Neural crest cell (in vitro differentiated cells): Measurements from ENCODE around the gene ASF1B. TPM values are rescaled to one million over a fixed set of nuclear protein-coding genes. Genes with fewer than 3 reads are reported as not detected.
A peak's percentile ranks its signal among the peaks of the same experiment; 100 is the strongest.

Experiments
- DNase-seq: peaks from one replicate; pipeline ENCODE4 v3.0.0; 2021; ENCODE audit warnings: low read depth, mixed read lengths, low spot score
- H3K27ac Mint-ChIP-seq: one replicate; pipeline ENCODE4 v1.8.0; 2021; ENCODE audit warnings: mild to moderate bottlenecking, mixed read lengths; ENCODE audit not compliant: unreplicated experiment
- H3K27me3 Mint-ChIP-seq: 2 replicates; pipeline ENCODE4 v1.8.0; 2021; ENCODE audit warnings: low read depth, mild to moderate bottlenecking, mixed read lengths
- H3K36me3 Mint-ChIP-seq: 2 replicates; pipeline ENCODE4 v1.8.0; 2021; ENCODE audit warnings: low read depth, mild to moderate bottlenecking, mixed read lengths
- H3K4me1 Mint-ChIP-seq: 2 replicates; pipeline ENCODE4 v1.8.0; 2021; ENCODE audit warnings: mixed read lengths
- H3K4me3 Mint-ChIP-seq: one replicate; pipeline ENCODE4 v1.8.0; 2021; ENCODE audit warnings: mild to moderate bottlenecking, mixed read lengths
- H3K9me3 Mint-ChIP-seq: 2 replicates; pipeline ENCODE4 v1.8.0; 2021; ENCODE audit warnings: mixed read lengths
- total RNA-seq: library from RNA; stranded (reverse); gene quantifications from 2 replicates; pipeline ENCODE4 v1.2.1, GENCODE V29; 2021
- TF ChIP-seq, protein P1 (sequence below): fragments of 200-600 bp; sonication (generic); conservative IDR thresholded peaks from 2 replicates; pipeline ENCODE4 v1.5.0; 2021; ENCODE audit warnings: antibody characterized with exemption, mild to moderate bottlenecking

Gene ASF1B
- total RNA-seq, 1 donor from 2014 or later: 55.6 TPM

- no peak for DNase-seq
- peaks cover 7% of the 10 kb centered on the region for H3K4me1 Mint-ChIP-seq
- no peaks in the 10 kb centered on the region for H3K9me3 Mint-ChIP-seq
- no peaks in the 10 kb centered on the region for H3K36me3 Mint-ChIP-seq
- H3K4me3 Mint-ChIP-seq: no peak overlapping the region
- TF ChIP-seq, protein P1, sequence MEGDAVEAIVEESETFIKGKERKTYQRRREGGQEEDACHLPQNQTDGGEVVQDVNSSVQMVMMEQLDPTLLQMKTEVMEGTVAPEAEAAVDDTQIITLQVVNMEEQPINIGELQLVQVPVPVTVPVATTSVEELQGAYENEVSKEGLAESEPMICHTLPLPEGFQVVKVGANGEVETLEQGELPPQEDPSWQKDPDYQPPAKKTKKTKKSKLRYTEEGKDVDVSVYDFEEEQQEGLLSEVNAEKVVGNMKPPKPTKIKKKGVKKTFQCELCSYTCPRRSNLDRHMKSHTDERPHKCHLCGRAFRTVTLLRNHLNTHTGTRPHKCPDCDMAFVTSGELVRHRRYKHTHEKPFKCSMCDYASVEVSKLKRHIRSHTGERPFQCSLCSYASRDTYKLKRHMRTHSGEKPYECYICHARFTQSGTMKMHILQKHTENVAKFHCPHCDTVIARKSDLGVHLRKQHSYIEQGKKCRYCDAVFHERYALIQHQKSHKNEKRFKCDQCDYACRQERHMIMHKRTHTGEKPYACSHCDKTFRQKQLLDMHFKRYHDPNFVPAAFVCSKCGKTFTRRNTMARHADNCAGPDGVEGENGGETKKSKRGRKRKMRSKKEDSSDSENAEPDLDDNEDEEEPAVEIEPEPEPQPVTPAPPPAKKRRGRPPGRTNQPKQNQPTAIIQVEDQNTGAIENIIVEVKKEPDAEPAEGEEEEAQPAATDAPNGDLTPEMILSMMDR: no peak
- H3K27me3 Mint-ChIP-seq: no peaks in the 10 kb centered on the region
- no peak overlapping the region for H3K27ac Mint-ChIP-seq
These were observed 26.5 kb upstream of the ASF1B start for GRCh38 chr19:14162871-14163297.

GRCh38 chr19:14161305-14161704 is 24.9 kb upstream of the ASF1B start:
- TF ChIP-seq, protein P1: no peak
- DNase-seq: no peak
- Mint-ChIP-seq H3K9me3 (no peaks in the 10 kb centered on the region), H3K27me3 (no peaks in the 10 kb centered on the region), H3K27ac (peak overlapping the region; percentile 27), H3K4me1 (peaks cover 7% of the 10 kb centered on the region), H3K4me3 (no peak overlapping the region), H3K36me3 (no peaks in the 10 kb centered on the region)

DNA sequence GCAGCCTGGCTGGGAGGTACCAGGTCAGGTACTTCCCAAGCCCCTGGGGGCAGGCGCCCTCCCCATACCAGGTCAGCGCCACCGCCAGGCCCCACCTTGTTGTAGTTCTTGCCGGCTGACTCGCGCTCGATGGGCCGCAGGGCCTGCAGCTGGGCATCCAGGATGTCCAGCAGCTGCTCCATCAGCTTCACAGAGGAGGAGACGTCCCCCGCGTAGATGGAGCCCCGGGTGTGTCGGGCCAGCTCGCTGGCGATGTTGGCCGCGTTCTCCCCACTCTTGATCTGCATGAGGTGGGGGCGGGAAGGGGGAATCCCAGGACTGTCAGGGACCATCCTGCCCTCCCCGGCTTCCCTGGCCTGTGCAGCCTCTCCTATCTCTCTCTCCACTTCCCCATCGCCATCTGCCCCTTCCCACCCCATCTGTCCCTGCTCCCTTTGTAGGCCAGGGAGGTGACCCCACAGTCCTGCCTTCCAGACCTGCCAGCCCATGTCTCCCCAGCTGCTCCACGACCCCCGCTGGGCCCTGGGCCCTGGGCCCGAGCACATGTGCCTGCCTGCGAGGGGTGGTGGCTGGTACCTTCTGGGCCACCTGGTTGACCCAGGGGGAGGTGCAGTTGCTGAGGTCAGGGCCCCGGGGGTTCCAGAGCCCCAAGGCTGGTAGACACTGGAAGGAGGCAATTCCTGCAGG is 23.8 kb upstream of the ASF1B start:
- H3K4me3 Mint-ChIP-seq: no peak overlapping the region
- DNase-seq: no peak
- H3K36me3 Mint-ChIP-seq: no peaks in the 10 kb centered on the region
- H3K4me1 Mint-ChIP-seq: peaks cover 7% of the 10 kb centered on the region
- H3K9me3 Mint-ChIP-seq: no peaks in the 10 kb centered on the region
- H3K27ac Mint-ChIP-seq: no peak overlapping the region
- TF ChIP-seq, protein P1: no peak
- no peaks in the 10 kb centered on the region for H3K27me3 Mint-ChIP-seq

- Mint-ChIP-seq H3K27ac (no peak overlapping the region), H3K27me3 (no peaks in the 10 kb centered on the region), H3K9me3 (no peaks in the 10 kb centered on the region), H3K4me1 (peaks cover 4% of the 10 kb centered on the region), H3K36me3 (no peaks in the 10 kb centered on the region), H3K4me3 (no peak overlapping the region)
- TF ChIP-seq, protein P1: no peak
- no peak for DNase-seq
These were observed 22.7 kb upstream of the ASF1B start for GRCh38 chr19:14159059-14159458.

DNA sequence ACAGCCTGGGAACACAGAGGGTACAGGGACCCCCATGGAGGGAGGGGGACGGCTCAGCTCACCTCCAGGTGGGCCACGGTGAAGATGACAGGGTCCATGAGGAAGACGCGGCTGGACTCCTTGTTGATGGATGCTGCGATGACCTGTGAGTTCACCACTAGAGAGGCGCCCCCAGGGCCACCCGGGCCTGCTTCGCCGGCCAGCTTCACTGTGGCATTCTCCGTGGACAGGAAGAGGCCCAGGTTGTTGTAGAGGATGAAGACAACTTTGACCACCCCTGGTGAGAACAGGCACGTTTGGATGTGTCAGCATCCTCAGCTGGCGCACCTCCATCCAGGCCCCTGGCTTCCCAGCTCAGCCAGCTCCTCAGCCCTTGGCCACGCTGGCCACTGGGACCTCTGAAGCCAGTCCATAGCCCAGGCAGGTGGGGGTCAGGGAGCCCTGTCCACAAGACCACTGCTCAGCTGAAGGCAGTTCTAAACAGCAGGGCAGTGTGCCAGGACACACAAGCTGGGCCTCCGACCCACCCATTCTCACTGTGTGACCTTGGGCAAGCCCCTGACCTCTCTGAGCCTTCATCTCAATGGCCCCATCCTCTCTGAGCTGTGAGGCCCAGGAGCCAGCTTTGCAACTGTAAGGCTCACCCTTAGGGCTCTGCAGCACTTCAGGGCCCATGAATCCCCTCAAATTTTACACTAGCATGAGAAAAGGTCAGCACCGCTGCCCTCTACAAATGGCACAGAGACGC is 22.1 kb upstream of the ASF1B start:
- H3K4me1 Mint-ChIP-seq: no peaks in the 10 kb centered on the region
- DNase-seq: no peak
- no peaks in the 10 kb centered on the region for H3K9me3 Mint-ChIP-seq
- H3K4me3 Mint-ChIP-seq: no peak overlapping the region
- H3K36me3 Mint-ChIP-seq: no peaks in the 10 kb centered on the region
- no peaks in the 10 kb centered on the region for H3K27me3 Mint-ChIP-seq
- no peak overlapping the region for H3K27ac Mint-ChIP-seq
- TF ChIP-seq, protein P1: no peak
